WTC11 (cell line): ENCODE measurements around the gene ITGA2. TPM values are rescaled to one million over a fixed set of nuclear protein-coding genes. Genes with fewer than 3 reads are reported as not detected.

Source experiments
- ATAC-seq: fragments of 200-7000 bp; cut with Tn5 transposase; 2 replicates; pipeline ENCODE4 v1.10.0; 2021; ENCODE audit warnings: mild to moderate bottlenecking, moderate library complexity
- CTCF ChIA-PET: fragments of 300-600 bp; sonication (Branson Sonifier 250); formaldehyde crosslinking; loops from one replicate; lab custom pipeline; 2021; ENCODE audit warnings: antibody characterized with exemption; lab: Charles Lee
- POLR2A ChIA-PET: fragments of 350-600 bp; sonication (Branson Sonifier 250); formaldehyde crosslinking; loops from one replicate; lab custom pipeline; 2021; ENCODE audit warnings: antibody characterized with exemption; lab: Charles Lee
- DNase-seq: peaks from one replicate; pipeline ENCODE4 v3.0.0; 2021; ENCODE audit warnings: low spot score
- H3K27ac Mint-ChIP-seq: 2 replicates; pipeline ENCODE4 v1.8.0; 2021; ENCODE audit warnings: mixed read lengths
- H3K27me3 Mint-ChIP-seq: 2 replicates; pipeline ENCODE4 v1.8.0; 2021; ENCODE audit warnings: low read depth, mild to moderate bottlenecking, moderate library complexity, mixed read lengths
- H3K36me3 Mint-ChIP-seq: 2 replicates; pipeline ENCODE4 v1.8.0; 2021; ENCODE audit warnings: mixed read lengths
- H3K4me1 Mint-ChIP-seq: 2 replicates; pipeline ENCODE4 v1.8.0; 2022; ENCODE audit warnings: mixed read lengths
- H3K4me3 Mint-ChIP-seq: 2 replicates; pipeline ENCODE4 v1.8.0; 2021; ENCODE audit warnings: mild to moderate bottlenecking, moderate library complexity, mixed read lengths
- H3K9me3 Mint-ChIP-seq: 2 replicates; pipeline ENCODE4 v1.8.0; 2021; ENCODE audit warnings: mixed read lengths
- AFF4 ChIP-seq: sonication (generic); formaldehyde crosslinking; IDR thresholded peaks from 2 replicates; pipeline ENCODE4 v1.8.1; 2023; ENCODE audit warnings: mild to moderate bottlenecking, missing genetic modification reagents, borderline replicate concordance
- ATF2 ChIP-seq: sonication (generic); formaldehyde crosslinking; IDR thresholded peaks from 2 replicates; pipeline ENCODE4 v1.8.1; 2022; ENCODE audit warnings: low read depth, missing genetic modification reagents, borderline replicate concordance
- CREM ChIP-seq: sonication (generic); formaldehyde crosslinking; IDR thresholded peaks from 2 replicates; pipeline ENCODE4 v1.8.1; 2022; ENCODE audit warnings: mild to moderate bottlenecking, missing genetic modification reagents, moderate library complexity
- E2F1 ChIP-seq: sonication (generic); formaldehyde crosslinking; IDR thresholded peaks from 2 replicates; pipeline ENCODE4 v1.8.0; 2022; ENCODE audit warnings: mild to moderate bottlenecking, missing genetic modification reagents
- E2F4 ChIP-seq: sonication (generic); formaldehyde crosslinking; IDR thresholded peaks from 2 replicates; pipeline ENCODE4 v1.8.1; 2022; ENCODE audit warnings: low read depth, mild to moderate bottlenecking, moderate library complexity, missing genetic modification reagents, borderline replicate concordance
- FOXJ3 ChIP-seq: sonication (generic); formaldehyde crosslinking; IDR thresholded peaks from 2 replicates; pipeline ENCODE4 v1.9.0; 2021; ENCODE audit warnings: missing genetic modification reagents, mild to moderate bottlenecking, borderline replicate concordance
- FOXK1 ChIP-seq: sonication (generic); formaldehyde crosslinking; IDR thresholded peaks from 2 replicates; pipeline ENCODE4 v1.8.0; 2022; ENCODE audit warnings: mild to moderate bottlenecking, moderate library complexity, missing genetic modification reagents
- FOXP1 ChIP-seq: sonication (generic); formaldehyde crosslinking; IDR thresholded peaks from 2 replicates; pipeline ENCODE4 v1.8.0; 2022; ENCODE audit warnings: missing genetic modification reagents, mild to moderate bottlenecking, moderate library complexity, borderline replicate concordance
- HMGXB4 ChIP-seq: sonication (generic); formaldehyde crosslinking; IDR thresholded peaks from 2 replicates; pipeline ENCODE4 v1.8.1; 2023; ENCODE audit warnings: mild to moderate bottlenecking, moderate library complexity, missing genetic modification reagents
- NFYB ChIP-seq: sonication (generic); formaldehyde crosslinking; conservative IDR thresholded peaks from 2 replicates; pipeline ENCODE4 v1.8.0; 2022; ENCODE audit warnings: low read depth, missing genetic modification reagents
- SMAD4 ChIP-seq: sonication (generic); formaldehyde crosslinking; IDR thresholded peaks from 2 replicates; pipeline ENCODE4 v1.8.0; 2022; ENCODE audit warnings: mild to moderate bottlenecking, missing genetic modification reagents
- SOX15 ChIP-seq: fragments of 250-450 bp; sonication (Bioruptor Pico); IDR thresholded peaks from 2 replicates; pipeline ENCODE4 v1.9.0; 2021; ENCODE audit warnings: mild to moderate bottlenecking
- STAT6 ChIP-seq: sonication (generic); formaldehyde crosslinking; conservative IDR thresholded peaks from 2 replicates; pipeline ENCODE4 v1.8.1; 2023; ENCODE audit warnings: mild to moderate bottlenecking, low read depth, missing genetic modification reagents, moderate library complexity
- TEAD1 ChIP-seq: sonication (generic); formaldehyde crosslinking; IDR thresholded peaks from 2 replicates; pipeline ENCODE4 v1.8.0; 2022; ENCODE audit warnings: mild to moderate bottlenecking, missing genetic modification reagents
- ZBTB21 ChIP-seq: sonication (generic); formaldehyde crosslinking; IDR thresholded peaks from 2 replicates; pipeline ENCODE4 v1.8.1; 2023; ENCODE audit warnings: mild to moderate bottlenecking, missing genetic modification reagents, borderline replicate concordance
- ZNF423 ChIP-seq: fragments of 250-450 bp; sonication (Bioruptor Pico); IDR thresholded peaks from 2 replicates; pipeline ENCODE4 v2.1.2; 2022; ENCODE audit warnings: mild to moderate bottlenecking, moderate library complexity
- ZNF532 ChIP-seq: fragments of 250-450 bp; sonication (Bioruptor Pico); IDR thresholded peaks from 2 replicates; pipeline ENCODE4 v1.9.0; 2021; ENCODE audit warnings: mild to moderate bottlenecking, borderline replicate concordance
- total RNA-seq: library from RNA; stranded (reverse); gene quantifications from 3 replicates; pipeline ENCODE4 v1.2.3, GENCODE V29; 2021

The ITGA2 gene
- total RNA-seq, 1 experiment from 2014 or later, result 5.5 TPM

- H3K4me3 Mint-ChIP-seq, result no peak overlapping the region
- no peak overlapping the region for H3K27ac Mint-ChIP-seq
- no peak for ATAC-seq
- no peaks in the 10 kb centered on the region for H3K4me1 Mint-ChIP-seq
- TF ChIP-seq E2F4 (no peak), SMAD4 (CRISPR knock-in tag) (no peak), FOXP1 (no peak), FOXK1 (CRISPR knock-in tag) (no peak), STAT6 (CRISPR knock-in tag) (no peak), ZNF423 (no peak), ZNF532 (CRISPR knock-in tag) (no peak), HMGXB4 (CRISPR knock-in tag) (no peak), TEAD1 (no peak), FOXJ3 (CRISPR knock-in tag) (no peak), SOX15 (CRISPR knock-in tag) (no peak), NFYB (CRISPR knock-in tag) (no peak), ATF2 (CRISPR knock-in tag) (no peak), E2F1 (CRISPR knock-in tag) (no peak), ZBTB21 (CRISPR knock-in tag) (no peak), CREM (CRISPR knock-in tag) (no peak), AFF4 (CRISPR knock-in tag) (no peak)
- TF ChIP-seq, all 79 proteins: peak for 0
- H3K36me3 Mint-ChIP-seq, result no peaks in the 10 kb centered on the region
- ChIA-PET CTCF (no interaction called here), POLR2A (no interaction called here)
- H3K9me3 Mint-ChIP-seq, result no peaks in the 10 kb centered on the region
- H3K27me3 Mint-ChIP-seq, result no peaks in the 10 kb centered on the region
- DNase-seq, result no peak
Observed at GRCh38 chr5:53063791-53064190, 74.6 kb downstream of the ITGA2 start.
